ENCODE results near the gene DOCK9.

The DOCK9 gene

DNA sequence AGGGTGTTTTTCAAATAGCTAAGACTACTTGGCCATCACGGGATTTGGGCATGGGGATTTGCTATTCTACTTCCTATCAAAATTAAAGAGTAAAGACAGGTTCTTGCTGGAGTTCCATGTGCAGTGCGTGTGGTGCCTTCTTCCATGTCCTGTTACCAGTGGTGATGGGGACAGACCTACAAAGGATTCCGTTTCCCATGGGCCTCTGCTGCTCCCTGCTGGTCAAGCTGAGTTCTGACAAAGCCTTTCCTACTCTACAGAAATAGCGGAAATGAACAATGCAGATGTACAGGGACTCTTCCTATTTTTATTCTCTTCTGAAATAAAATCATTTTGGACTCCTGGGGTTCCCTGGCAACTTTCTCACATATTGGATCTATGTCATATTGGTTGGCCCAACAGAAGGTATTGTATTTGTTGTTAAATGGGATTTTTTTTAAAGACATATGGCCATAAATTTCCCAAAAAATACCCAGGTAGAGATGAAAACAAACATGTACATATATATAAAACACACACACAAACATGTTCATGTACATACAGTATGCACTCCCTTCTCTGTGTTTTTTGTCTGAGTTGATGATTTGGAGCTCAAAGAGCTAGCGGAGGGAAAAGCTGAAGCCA is 134.9 kb downstream of the DOCK9 start:
- peak; percentile 23 for DNase-seq

DNA sequence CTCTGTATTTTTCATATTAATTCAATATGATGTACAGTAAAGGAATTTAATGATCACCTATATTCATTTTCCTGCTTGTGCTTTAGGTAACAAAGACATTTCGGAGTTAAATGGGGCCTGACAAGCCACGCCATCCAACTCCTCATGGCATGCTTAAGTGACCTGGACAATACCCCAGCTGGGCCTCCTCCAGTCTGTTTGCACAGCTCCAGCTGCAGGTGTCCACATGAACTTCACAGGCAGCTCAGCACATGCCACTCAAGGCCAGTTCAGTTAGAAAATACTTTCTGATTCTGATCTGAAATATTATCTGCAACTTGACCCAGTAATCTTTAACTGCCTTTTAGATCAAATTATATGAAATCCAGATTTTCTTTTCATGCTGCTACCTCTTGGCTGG is 135.8 kb downstream of the DOCK9 start:
- no peak for DNase-seq

DNA sequence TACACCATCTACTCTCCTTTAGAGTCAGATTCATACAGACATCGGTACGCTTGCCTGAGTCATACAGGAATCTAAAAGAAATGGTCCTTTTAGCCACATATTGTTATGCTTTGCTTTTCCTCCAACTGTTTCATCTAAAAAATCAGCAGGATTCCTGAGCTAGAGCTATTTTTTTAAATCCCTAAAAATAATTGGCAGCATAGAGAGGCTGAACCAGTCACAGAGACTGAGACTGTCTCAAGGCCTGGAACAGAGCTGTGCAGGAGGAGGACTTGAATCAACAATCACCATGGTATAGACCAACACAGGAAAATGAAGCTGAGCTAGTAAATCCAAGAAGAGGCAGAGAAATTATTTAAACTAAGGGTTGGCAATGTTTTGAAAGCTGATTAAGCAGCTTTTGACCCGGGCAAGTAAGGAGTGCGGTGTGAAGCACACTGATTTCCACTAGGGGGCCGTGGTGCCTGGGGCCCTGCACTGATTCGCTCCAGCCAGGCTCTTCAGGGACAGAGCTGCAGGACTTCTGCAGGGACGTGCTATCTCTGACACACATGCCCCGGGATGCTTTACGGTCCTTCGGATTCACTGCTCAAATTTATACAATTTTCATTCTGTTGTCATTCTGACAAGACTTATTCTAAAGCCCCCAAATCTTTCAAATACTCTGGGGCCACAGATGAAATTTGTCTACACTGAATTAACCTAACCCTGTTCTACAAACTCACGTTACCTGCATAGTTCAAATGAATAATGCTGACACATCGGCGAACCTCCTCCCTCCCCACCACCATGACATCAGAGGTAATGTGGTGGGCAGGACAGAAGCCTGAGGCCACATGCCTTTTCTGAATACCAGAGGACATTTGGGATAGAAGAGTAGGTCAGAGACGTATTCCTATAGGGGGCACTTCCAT is 137.8 kb downstream of the DOCK9 start:
- DNase-seq, result no peak

DNA sequence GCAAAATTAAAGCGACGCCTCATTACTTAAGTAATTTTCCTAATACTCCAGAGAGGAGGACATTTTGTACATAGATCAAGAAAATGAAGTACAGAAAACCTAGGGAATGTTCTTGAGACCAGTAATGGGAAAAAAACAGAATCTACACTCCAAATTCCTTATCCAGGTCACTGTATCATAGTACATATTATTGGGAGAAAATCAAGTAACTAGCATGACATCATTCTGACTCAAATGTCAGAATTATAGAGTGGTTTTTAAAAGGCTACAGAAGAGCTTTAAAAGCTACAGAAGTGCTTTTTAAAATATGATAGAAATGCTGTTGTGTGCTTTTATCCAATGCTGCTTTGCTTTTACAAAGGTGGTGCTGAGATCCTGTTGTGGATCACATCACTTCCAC is 139.1 kb downstream of the DOCK9 start:
- no peak for DNase-seq

DNA sequence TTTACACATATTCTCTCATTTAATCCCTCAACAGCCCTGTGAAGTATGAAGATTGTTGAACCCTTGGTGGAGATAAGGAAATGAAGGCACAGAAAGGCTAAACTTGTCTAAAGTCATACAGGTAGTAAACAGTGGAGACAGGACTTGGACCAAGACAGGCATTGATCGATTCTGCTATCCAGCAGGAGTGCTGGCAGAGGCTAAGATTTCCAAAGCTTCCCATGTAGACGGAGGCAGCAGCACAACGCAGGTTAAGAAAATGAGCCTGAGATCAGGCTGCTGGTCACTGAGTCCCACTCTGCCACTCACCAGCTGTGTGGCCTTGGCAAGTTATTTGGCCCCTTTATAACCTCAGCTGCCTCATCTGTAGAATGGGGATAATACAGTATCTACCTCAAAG is 140.0 kb downstream of the DOCK9 start:
- no peak for DNase-seq

DNA sequence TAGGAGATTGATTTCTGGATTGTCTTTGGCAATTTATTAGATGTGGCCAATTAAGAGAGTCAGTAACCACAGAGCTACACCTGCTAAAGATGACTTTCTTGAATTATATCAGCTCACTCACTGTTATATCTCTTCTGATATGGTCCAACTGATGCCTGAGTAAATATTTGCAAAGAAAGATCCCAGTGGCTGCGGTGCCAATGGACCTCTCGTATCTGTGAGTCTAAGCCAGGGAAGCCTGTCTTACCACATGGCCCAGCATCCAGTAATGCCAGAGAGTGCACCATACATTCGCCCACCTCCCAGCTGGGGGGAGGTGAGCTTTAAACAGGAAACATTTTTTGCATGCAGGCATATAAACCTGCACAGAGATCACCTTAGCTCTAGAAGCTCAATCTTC is 142.7 kb downstream of the DOCK9 start:
- DNase-seq, result no peak

DNA sequence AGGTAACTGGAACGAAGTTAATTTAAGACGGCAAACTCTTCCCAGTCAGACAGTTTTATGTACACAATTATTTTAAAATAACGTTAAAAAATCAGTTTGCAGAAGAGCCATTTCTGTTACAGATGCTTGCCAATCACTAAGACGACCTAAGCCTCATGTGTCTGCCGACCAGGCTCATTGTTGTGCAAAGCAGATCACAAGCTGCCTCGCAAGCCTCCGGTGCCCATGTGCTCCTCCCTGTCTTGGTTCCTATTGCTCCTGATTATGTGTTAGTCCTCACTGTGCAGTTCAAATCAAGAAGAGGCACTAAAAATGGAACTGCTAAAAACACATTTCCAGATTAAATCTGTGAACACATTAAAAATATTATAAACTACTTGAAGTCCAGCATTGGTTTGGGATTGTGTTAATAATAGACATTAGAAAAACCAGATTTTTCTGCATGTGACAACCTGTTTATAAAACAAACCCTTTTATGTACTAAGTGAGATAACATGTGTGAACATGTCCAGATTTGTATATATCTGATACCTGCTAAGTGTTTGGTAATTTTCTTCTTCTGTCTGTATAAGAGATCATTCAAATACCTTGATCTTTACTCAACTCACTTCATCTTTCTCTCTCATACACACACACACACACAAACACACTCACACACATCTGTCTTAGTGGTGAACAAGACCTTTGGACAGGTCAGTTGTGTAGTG is 143.5 kb downstream of the DOCK9 start:
- DNase-seq, result no peak

DNA sequence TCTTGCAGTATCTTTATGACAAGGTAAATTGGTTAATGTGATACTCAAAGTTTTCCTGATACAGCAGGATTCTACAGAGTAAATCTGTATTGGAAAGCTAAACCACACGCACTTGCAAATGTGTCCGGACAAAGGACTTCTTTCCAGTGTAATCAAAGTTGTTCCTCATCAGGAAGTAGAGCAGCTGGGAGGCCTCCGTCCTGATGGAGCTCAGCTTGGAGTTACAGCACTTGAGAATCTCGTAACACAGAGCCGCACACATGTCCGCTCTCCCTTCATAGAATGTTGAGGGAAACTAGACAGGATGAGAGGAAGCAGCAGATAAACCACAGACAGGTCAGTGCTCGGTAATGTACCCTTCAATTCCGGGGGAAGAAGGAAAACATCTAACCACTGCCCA is 146.6 kb downstream of the DOCK9 start:
- DNase-seq, result no peak

DNA sequence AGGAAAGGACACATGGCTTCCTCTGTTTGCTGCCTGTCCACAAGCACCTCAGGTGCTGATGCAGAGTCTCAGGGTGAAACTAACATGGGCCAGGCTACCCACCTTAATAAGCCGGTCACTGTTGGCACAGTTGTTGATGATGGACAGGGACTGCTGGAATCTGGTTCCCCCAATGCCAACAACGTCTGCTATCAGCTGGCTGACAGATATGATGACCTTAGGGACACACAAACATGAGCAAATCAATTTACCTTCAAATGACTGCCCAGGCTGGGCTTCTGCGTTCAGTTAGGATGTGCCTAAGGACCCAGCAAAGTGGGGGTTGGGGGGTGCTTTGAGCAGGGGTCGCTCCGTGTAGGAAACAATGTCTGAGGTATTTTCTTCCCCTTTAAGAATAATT is 148.3 kb downstream of the DOCK9 start:
- DNase-seq, result no peak

DNA sequence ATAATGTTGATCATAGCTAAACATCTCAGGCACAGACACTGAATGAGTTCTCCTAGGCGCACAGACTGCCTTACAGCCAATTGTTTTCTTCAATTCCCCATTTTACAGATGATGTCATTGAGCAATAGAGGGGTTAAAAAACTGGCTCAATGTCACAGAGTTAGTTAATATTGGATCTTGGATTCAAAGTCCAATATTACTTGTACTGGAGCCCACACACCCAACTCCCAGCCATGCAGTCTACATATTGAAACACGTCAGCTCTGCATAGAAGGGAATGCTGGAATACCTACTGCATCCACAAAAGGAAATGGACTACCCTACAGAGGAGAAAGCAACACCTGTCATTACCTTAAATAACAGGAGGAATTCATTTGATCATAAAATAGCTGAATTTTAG is 149.2 kb downstream of the DOCK9 start:
- DNase-seq, result no peak

DNA sequence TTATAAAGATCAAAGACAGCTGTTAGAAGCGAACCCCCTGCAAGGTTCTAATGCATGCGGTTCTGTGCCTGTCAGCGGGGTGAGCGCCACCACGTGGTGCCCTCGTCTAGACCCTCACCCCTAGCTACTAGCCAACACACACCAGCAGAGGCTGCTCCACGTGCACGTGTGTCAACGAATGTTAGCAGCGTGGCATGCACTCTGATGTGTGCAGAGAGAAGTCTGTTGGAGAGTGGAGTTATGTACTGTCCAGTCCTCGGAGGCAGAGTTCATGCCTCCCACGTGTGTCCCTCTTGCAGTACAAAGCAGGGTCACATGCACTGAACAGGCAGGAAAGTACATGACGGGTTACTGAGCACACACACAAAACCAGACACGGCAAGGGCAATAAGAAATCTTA is 150.4 kb downstream of the DOCK9 start:
- DNase-seq, result no peak

DNA sequence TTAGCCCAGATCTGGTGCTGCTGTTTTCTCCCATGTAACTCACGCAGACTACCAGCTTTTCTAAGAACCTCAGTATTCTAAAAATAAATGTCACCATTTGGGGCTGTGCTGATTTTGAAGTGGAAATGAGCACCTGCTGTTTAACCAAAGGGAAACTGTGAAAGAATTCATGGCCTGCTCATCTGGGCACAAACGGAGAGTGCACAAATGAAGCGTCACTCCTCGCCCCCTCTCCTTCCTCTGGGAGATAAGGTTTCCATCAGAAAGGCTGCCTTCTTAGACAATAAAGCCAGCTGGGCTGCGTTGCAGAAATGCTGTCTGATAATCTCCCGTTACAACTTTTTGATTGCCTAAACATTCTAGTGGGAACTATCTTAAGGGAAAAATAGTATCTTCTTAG is 151.7 kb downstream of the DOCK9 start:
- no peak for DNase-seq

DNA sequence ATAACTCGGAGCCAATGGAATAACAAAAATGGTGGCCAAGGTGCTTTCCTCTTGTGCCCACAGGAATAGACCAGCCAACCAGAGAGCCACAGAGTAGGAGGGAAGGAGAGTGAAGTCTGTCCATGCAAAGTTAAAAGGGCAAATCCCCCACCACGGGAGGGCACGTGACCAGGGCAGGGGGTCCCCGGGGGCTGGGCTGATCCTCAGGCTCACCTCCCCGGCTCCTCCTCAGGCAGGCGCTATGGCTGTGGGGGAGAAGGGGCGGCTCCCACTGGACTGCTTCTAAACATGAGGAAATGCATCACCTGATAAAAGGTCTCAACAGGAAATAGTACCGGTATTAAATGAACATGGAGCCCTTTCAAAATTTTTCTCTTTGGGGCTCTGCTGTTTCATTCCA is 152.2 kb downstream of the DOCK9 start:
- DNase-seq, result no peak

DNA sequence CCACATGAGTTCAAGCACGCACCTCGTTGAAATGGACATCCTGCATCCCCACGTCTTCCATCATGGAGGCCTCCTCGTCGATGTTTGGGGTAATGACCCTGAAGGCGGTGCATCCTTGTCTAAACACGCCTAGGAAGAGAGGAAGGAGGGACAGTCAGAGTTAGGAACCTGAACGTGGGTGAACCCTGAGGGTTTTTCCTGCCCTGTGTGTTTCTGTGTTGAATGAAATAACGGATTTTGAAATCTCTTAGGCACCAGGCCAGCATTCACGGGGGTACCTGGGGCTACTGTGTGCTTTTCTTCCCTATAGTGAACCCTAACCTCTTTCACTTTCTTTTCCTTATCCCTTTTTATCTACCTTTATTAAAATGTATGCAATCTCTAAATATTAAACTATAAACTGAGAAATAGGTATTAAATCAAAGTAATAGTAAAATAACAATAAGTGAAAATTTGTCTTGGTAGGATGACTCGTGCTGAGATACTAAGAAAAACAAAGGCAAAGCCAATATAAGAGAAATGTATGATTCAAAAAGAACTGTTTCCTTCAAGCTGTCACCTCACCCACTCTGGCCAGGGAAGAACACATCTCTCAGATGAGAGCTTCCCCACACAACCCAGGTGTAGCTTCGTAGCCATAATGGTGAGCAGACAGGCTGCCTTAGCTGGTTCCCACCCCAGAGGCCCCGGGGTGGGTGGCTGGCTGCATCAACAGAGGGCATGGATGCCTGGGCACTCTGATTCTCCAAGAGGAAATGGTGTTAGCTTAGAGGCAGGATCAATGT is 153.3 kb downstream of the DOCK9 start:
- DNase-seq, result no peak

DNA sequence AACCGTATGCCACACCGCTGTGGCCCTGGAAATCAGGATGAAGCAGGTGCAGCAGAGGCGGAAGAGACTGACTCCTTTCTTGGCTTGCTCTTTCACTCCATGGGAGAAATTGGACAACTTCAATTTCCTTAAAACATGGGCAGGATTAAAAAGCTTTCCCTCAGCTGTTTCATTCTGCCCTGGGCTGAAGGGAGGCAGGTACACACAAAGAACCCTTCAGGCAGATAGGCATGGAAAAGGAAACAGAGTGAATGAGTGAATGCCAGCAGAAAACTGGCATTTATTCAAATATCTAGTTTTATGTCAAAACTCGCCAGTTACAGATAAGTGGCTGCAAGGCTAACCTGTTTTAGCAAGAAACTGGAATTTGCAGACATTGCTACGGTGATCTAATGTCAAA is 154.4 kb downstream of the DOCK9 start:
- DNase-seq, result no peak

DNA sequence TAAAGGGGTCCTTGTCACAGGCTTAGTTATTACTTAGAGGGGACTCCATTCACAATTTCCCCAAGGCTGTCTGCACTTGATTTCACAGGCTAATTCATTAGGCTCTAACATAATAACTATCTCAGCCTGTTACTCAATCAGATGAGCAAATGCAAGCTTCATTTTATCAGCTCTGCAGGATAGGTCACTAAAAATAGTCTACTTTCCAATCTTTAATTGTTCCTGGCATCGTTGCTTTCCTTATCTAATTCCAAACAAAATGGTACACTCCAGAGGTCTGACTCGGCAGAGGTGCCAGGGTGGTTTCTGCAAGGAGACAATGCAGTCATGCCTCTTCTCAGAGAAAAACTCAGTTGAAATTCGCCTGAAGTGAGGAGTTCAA is 155.6 kb downstream of the DOCK9 start:
- DNase-seq, result no peak

DNA sequence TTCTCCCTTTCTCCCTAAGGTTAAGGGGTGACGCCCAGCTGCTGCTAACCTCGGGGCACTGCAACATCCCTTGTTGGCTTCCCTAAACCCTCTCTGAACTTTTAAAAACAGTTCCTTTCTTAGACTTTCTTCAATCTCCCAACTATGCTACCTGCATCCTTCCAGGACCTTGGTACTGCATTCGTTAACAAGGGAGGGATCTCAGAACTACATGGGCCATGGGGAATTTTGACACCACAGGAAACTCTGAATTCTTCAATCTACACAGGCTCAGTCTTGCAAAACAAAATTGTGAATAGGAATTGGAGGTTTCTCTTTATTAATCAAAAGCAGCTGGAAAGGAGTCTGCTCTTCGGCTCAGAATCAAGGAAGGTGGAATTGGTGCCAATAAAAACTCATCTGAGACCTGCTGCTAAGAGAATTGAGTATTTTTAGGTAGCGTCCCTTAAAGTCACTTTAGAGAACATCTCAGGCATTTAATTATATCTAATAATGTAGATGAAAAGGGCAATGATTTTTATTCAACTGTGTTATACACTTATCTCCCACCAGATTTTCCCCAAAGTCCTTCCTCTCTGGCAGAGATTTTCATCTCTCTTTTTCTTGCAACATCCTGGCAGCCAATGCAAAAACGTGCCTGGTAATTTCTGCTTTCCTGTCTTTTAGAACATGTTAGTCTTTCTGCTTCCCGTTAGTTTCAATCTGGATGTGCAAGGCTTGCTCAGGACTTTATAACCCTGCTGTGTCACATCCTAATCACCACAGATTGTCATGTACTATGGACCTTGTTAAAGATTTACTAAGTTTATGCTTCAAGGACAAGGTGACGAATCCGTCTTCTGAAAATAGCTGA is 156.3 kb downstream of the DOCK9 start:
- DNase-seq, result no peak

DNA sequence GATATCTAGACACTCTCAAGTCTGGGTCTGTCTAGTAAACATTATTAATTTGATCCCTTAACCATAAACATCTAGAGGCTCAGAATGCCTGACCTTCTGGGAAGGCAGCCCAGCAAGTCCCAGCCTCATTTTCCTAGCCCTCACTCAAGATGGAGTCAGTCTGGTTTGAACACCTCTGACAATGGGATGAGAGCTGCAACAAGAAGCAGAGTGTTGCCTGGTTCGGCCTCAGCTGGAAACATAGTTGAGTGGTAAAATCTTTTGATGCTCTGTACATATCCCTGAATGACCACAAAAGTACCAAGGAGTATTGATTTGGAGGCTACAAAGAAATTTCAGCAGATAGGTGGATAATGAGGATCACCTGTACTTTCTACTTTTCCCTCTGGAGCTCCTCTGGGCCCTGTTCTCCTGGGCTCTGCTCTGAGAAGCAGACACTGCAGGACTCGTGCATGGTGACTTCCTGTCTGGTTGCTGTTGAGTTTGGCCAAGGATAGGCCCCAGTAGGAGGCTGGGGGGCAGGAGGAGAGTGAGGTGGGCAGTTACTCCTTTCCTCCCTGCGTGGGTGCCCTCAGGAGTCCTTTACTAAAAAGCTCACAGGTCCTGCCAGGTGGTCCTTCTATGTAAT is 157.0 kb downstream of the DOCK9 start:
- DNase-seq, result no peak

DNA sequence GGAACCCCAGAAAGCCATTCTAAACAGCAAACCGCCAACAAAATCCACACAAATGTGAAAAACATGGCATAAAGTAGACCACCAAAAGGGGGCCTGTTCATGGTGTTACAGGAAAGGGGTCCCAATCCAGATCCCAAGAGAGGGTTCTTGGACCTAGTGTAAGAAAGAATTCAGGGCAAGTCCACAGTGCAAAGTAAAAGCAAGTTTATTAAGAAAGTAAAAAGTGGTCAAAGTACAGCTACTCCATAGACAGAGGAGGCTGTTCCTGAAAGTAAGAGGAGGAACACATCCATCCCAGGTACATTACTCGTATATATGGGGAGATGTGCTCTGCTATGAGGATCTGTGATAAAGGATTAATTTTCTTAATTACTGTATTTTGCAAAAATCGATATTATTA is 157.6 kb downstream of the DOCK9 start:
- DNase-seq, result no peak

DNA sequence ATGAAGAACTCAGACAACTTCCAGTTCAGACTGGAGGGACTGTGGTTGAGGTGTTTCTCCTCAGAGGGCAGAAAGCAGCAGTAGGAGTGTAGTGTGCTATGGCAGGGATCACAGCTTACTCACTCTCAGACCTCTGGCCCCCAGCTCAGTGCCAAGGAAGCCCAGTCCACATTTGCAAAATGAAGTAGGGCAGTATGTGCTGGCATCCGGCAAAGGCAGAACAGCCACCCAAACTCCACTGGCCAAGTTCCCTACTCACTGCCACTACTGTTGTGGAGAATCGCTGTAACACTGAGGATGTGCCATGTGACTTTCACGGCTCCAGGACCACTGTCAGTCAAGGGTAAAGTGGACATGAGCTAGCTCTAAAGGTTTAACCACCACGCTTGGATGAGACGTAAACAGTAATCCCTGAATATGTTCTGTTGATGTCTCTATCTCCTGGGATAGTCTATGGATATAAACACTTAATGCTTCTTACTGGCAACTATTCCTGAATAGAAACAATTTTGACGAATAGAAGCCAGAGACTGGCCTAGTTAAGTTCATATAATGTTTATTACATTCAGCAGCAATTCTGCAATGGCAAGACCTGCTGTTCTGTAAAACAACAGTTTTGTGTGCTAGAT is 158.4 kb downstream of the DOCK9 start:
- no peak for DNase-seq

DNA sequence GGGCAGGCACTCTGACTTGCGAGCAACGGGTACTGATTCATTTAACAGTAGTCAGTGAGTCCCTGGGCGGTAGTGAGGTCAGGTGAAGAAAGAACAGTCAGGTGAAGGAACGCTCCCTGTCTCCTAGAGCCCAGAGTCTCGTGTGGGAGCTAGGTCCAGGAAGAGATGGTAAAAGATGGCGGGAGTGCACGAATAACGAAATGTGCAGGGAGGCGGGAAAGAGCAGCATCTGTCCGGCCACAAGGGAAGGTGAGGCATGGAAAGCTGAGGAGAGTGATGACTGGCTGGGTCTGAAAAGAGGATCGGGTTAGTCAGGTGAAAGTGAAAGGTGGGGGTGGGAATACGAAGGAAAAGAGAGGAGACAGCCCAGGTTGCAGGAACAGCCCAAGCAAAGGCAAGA is 161.5 kb downstream of the DOCK9 start:
- DNase-seq, result no peak
